ENCODE measurements around the gene RELL2.

- TF ChIP-seq EZH2phosphoT487 (IDR thresholded peaks at IDR 0.05; ENCODE audit: insufficient read depth, low read depth) (no peak), EZH2 (IDR thresholded peaks at IDR 0.05; ENCODE audit: insufficient read depth, poor library complexity, severe bottlenecking) (no peak)
Observed at GRCh38 chr5:141649056-141649688, 12.4 kb downstream of the RELL2 start.

All from GM23248 (cell line).